ENCODE data around the gene BOLA2B.
"Not testable (repeated sequence)": the region's sequence is repeated elsewhere in the genome, so short reads cannot be mapped to it uniquely, and the experiment has no call there.

The BOLA2B gene

DNA sequence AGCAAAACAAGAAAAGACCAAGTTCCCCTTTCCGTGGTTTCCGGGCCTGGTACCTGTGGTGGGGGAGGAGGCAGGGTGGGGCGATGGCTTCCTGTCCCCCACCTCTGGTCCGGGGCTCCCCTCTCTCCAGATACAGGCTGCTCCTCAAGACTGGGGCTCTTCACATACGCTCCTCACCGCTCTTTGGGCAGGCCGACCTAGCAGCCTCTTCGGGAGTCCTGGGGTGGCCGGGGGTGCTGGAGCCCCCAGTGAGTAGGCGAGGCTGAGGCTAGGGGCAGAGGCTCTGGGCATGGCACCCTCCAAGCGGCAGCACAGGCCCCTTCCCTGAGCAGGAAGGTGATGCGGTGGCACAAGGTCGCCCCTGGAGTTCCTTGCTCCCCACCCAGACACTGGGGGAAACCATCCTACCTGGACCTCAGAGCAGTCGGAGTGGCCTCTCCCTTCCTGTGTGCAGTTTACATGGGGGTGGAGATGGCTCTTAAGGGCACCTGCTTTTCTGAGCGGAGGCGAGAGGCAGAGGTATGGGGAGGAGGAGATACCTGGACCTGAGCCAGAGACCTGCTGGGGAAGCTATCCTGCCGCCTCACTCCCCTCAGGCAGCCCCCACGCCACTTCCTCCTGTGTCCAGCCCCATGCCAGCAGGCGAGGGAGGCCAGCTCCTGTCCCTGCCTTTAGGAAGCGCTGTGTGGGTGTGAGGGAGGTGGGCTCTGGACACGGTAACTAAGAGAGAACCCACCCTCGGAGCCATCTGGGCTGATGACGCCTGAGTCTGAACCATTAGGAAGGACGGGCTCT is 9.2 kb downstream of the BOLA2B start:
- peak; percentile 56 for DNase-seq (ENCODE audit: low read depth, low spot score)

DNA sequence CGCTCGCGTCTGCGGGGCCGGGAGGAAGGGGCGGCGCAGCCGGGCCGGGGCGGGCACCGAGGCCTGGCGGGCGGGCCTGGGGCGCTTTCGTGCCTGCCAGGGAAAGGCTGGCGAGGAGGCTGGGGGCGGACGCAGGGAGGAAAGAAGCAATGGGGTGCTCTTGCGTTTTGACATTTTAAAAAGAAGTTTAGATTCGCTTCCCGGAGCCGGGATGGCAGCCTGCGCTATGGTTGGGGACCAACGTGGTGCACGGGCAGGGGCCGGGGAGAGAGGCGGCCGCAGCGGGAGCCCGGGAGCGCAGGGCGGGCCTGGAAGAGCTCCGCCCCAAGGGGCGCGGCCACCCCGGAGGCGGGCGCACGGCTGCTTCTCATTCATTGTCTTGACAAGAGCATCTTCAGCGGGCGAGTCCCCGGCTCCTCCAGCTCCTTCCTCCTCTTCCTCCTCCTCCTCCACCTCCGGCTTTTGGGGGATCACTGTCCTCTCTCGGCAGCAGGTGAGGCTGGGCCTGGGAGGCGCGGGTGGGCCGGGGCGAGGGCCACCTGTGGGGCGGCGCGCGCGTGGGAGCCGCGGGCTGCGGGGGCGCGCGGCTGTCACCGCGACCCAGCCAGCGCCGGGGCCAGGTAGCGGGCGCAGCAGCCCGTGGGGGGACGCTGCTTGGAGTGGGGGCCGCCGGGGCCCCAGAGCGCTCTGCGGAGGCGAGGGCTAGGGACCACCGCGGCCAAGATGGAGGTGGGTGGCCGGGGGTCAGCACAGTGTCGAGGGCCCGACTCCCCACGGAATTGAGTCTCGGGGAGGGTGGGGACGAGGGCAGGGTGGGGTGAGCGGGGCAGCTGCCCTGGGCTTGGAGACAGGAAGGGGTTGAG is 10.0 kb downstream of the BOLA2B start, which contains the start of gene CORO1A:
Gene CORO1A, plus strand, starts transcription at position 370 of the 863 bp plus-strand sequence. CDS start 1,608 bp downstream, outside the sequence.
- peak; percentile 65 for DNase-seq (ENCODE audit: low read depth, low spot score)

- no peak for DNase-seq (ENCODE audit: low read depth, low spot score)
Observed at GRCh38 chr16:30180741-30181140, 12.7 kb downstream of the BOLA2B start.

GRCh38 chr16:30179931-30180330 is 13.5 kb downstream of the BOLA2B start:
- DNase-seq (ENCODE audit: low read depth, low spot score) = no peak

- no peak for DNase-seq (ENCODE audit: low read depth, low spot score)
Observed at GRCh38 chr16:30179195-30179594, 14.3 kb downstream of the BOLA2B start.

GRCh38 chr16:30176876-30177275 is 16.6 kb downstream of the BOLA2B start:
- DNase-seq (ENCODE audit: low read depth, low spot score) = not testable (repeated sequence)

GRCh38 chr16:30173054-30173453 is 20.4 kb downstream of the BOLA2B start:
- no peak for DNase-seq (ENCODE audit: low read depth, low spot score)

DNA sequence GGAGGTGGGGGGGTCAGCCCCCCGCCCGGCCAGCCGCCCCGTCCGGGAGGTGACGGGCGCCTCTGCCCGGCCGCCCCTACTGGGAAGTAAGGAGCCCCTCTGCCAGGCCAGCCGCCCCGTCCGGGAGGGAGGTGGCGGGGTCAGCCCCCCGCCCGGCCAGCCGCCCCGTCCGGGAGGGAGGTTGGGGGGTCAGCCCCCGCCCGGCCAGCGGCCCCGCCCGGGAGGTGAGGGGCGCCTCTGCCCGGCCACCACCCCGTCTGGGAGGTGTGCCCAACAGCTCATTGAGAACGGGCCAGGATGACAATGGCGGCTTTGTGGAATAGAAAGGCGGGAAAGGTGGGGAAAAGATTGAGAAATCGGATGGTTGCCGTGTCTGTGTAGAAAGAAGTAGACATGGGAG is 23.3 kb downstream of the BOLA2B start:
- DNase-seq (ENCODE audit: low read depth, low spot score) = not testable (repeated sequence)

DNA sequence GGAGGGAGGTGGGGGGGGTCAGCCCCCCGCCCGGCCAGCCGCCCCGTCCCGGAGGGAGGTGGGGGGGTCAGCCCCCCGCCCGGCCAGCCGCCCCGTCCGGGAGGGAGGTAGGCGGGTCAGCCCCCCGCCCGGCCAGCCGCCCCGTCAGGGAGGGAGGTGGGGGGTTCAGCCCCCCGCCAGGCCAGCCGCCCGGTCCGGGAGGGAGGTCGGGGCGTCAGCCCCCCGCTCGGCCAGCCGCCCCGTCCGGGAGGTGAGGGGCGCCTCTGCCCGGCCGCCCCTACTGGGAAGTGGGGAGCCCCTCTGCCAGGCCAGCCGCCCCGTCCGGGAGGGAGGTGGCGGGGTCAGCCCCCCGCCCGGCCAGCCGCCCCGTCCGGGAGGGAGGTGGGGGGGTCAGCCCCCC is 24.1 kb downstream of the BOLA2B start:
- not testable (repeated sequence) for DNase-seq (ENCODE audit: low read depth, low spot score)

- not testable (repeated sequence) for DNase-seq (ENCODE audit: low read depth, low spot score)
Observed at GRCh38 chr16:30168746-30169145, 24.7 kb downstream of the BOLA2B start.

GRCh38 chr16:30166202-30166902 is 27.1 kb downstream of the BOLA2B start:
- DNase-seq (ENCODE audit: low read depth, low spot score) = no peak

- DNase-seq (ENCODE audit: low read depth, low spot score) = no peak
Observed at GRCh38 chr16:30163538-30163937, 29.9 kb downstream of the BOLA2B start.

GRCh38 chr16:30157214-30157613 is 36.3 kb downstream of the BOLA2B start:
- DNase-seq (ENCODE audit: low read depth, low spot score) = no peak

DNA sequence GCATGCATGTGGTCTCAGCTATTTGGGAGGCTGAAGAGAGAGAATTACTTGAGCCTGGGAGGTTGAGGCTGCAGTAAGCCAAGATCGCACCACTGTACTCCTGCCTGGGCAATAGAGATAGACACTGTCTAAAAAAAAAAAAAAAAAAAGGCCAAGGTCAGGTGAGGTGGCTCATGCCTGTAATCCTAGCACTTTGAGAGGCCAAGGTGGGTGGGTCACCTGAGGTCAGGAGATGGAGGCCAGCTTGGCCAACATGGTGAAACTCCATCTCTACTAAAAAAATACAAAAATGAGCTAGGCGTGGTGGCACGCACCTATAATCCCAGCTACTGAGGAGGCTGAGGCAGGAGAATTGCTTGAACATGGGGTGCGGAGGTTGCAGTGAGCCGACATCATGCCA is 38.3 kb downstream of the BOLA2B start:
- DNase-seq (ENCODE audit: low read depth, low spot score) = no peak

- DNase-seq (ENCODE audit: low read depth, low spot score) = no peak
Observed at GRCh38 chr16:30152517-30152916, 40.9 kb downstream of the BOLA2B start.

- no peak for DNase-seq (ENCODE audit: low read depth, low spot score)
Observed at GRCh38 chr16:30151091-30151490, 42.4 kb downstream of the BOLA2B start.

- DNase-seq (ENCODE audit: low read depth, low spot score) = no peak
Observed at GRCh38 chr16:30149250-30149930, 44.1 kb downstream of the BOLA2B start.

GRCh38 chr16:30147843-30148510 is 45.5 kb downstream of the BOLA2B start:
- no peak for DNase-seq (ENCODE audit: low read depth, low spot score)

GRCh38 chr16:30145657-30146056 is 47.8 kb downstream of the BOLA2B start:
- DNase-seq (ENCODE audit: low read depth, low spot score) = no peak

- DNase-seq (ENCODE audit: low read depth, low spot score) = no peak
Observed at GRCh38 chr16:30144917-30145316, 48.5 kb downstream of the BOLA2B start.

DNA sequence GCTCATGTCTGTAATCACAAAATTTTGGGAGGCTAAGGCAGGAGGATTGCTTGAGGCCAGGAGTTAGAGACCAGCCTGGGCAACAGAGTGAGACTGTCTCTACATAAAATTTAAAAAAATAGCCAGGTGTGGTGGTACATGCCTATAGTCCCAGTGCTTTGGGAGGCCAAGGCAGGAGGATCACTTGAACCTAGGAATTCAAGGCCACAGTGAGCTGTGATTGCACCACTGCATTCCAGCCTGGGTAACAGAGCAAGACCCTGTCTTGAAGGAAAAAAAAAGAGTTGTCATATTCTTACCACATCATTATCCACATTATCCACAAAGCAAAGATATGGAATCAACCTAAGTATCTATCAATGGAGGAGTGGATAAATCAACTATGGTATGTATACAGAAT is 49.4 kb downstream of the BOLA2B start:
- no peak for DNase-seq (ENCODE audit: low read depth, low spot score)

Measured in activated CD4-positive, CD25-positive, alpha-beta regulatory T cell treated with anti-CD3 and anti-CD28 coated beads, Interleukin-2, amount 50 U/mL, for 16 hours (primary cell).